Measurements from ENCODE around the gene NPDC1.

GRCh38 chr9:137068539-137069507, 22.8 kb upstream of the NPDC1 start:
- no peak for TF ChIP-seq CTCF (IDR thresholded peaks at IDR 0.05)
- TF ChIP-seq POLR2AphosphoS5 (IDR thresholded peaks at IDR 0.05): no peak
- no peak for TF ChIP-seq POLR2A (IDR thresholded peaks at IDR 0.05)
